Small intestine (tissue), 7 donors: ENCODE results near the gene ADAM30. TPM values are rescaled to one million over a fixed set of nuclear protein-coding genes. Genes with fewer than 3 reads are reported as not detected.
A peak's percentile ranks its signal among the peaks of the same experiment; 100 is the strongest.

Source experiments
- DNase-seq, 2 donors: peaks; one replicate each; pipeline versions ENCODE4 v3.0.0 to v3.0.0-alpha.2; 2013
- FAIRE-seq: peaks from 2 replicates; lab custom pipeline; 2012; peaks lifted over from hg19 to GRCh38; lab: Jason Lieb, UNC
- H3K27ac ChIP-seq, 3 donors: one replicate each; pipeline ENCODE4 v1.5.1; 2013; ENCODE audit warnings: low read length in 2 of 3, mild to moderate bottlenecking in 2 of 3, control low read depth in 1 of 3, inconsistent platforms in 1 of 3, low read depth in 1 of 3, moderate library complexity in 1 of 3
- H3K27me3 ChIP-seq, 3 donors: one replicate each; pipeline ENCODE4 v1.6.1; 2013; ENCODE audit warnings: low read length in 3 of 3, inconsistent platforms in 1 of 3; ENCODE audit not compliant: control insufficient read depth in 3 of 3, insufficient read depth in 3 of 3
- H3K36me3 ChIP-seq, 3 donors: one replicate each; pipeline ENCODE4 v1.6.1; 2013; ENCODE audit warnings: low read length in 3 of 3, inconsistent platforms in 1 of 3, low read depth in 1 of 3, mild to moderate bottlenecking in 1 of 3, moderate library complexity in 1 of 3; ENCODE audit not compliant: control insufficient read depth in 3 of 3, insufficient read depth in 2 of 3
- H3K4me1 ChIP-seq, 3 donors: one replicate each; pipeline ENCODE4 v1.6.1; 2013; ENCODE audit warnings: low read length in 2 of 3, inconsistent platforms in 1 of 3, low read depth in 1 of 3, mild to moderate bottlenecking in 1 of 3, moderate library complexity in 1 of 3; ENCODE audit not compliant: control insufficient read depth in 3 of 3, insufficient read depth in 2 of 3
- H3K4me3 ChIP-seq, 3 donors: one replicate each; pipeline ENCODE4 v1.5.1; 2013; ENCODE audit warnings: low read length in 3 of 3, control low read depth in 1 of 3, inconsistent platforms in 1 of 3, low read depth in 1 of 3, mild to moderate bottlenecking in 1 of 3, moderate library complexity in 1 of 3
- H3K9me3 ChIP-seq, 2 donors: one replicate each; pipeline ENCODE4 v1.6.1; 2013; ENCODE audit warnings: low read depth in 1 of 2, low read length in 1 of 2; ENCODE audit not compliant: control insufficient read depth in 2 of 2, insufficient read depth in 1 of 2
- WGBS, 3 donors: extraction: QIAGEN DNeasy Blood & Tissue Kit; methylation state at CpG; one replicate each; pipeline ENCODE4 v1.1.7; 2013; 5-methylcytosine and 5-hydroxymethylcytosine counted together
- polyA plus RNA-seq, 4 donors: library from polyadenylated mRNA; stranded (reverse) in 3 of 4; unstranded in 1 of 4; fragments of 200-250 nt in 3 of 4; fragments of 120-200 nt in 1 of 4; gene quantifications; one replicate each; pipeline versions ENCODE4 v1.2.1 to v1.2.3, GENCODE V29; 2013
- donor health status: healthy with polysubstance abuse.
- donor health status: control.
- donor health status: control.
- donor health status: Bipolar disorder and iron deficiency.
- donor health status: healthy.

ADAM30 gene
- polyA plus RNA-seq, 4 donors: not detected

DNA sequence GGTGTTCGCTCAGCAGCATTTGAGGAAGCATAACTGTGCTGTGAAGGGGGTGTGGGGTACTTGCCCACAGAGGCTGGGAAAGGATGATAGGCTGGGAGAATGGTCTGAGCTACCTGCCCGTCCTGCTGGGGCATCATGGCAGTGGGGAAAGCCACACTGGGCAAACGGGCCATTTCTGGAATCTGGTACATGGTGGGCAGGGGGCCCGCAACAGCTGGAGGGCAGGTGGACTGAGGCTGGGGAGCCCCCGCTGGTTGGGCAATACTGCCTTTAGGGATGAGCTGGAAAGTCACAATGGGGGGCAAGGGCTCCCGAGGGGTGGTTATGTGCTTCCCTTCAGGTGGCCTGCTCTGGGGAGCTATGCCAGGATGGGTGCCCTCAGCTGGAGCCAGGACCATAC, 19.2 kb upstream of the ADAM30 start:
- FAIRE-seq: no peak
- no peaks in the 10 kb centered on the region for H3K4me1 ChIP-seq
- peaks cover 5 to 35% (median 8%) of the 10 kb centered on the region in 3 donors for H3K36me3 ChIP-seq

DNA sequence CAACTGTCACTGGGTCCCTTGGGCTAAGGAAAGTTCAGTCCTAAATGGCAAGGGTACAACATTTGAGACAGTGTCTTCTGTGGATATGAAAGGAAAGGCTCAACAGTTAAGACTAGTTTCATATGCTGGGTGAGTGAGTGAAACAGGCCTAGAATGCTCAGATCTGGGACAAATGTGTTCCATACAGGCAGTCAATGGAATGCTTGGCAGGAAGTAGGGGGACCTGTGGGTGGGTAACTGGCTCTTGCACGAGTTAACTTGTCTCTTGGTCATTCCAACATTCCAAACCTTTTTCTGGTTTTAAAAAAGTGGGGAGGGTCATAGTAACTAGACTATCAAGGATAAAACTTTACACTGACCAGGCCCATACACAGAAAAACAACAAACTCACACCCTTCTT, 17.8 kb upstream of the ADAM30 start:
- H3K36me3 ChIP-seq: peaks cover 5 to 25% (median 5%) of the 10 kb centered on the region in 3 donors
- DNase-seq: no peak

More for the DNA sequence above, 19.2 kb upstream of the ADAM30 start:
- Histone ChIP-seq H3K27me3 (no peaks in the 10 kb centered on the region), H3K9me3 (no peaks in the 10 kb centered on the region), H3K4me3 (no peak overlapping the region), H3K27ac (no peak overlapping the region)
- no peak for DNase-seq
- 96% methylated on average over 6 of the region's 6 CpGs for WGBS, 3 donors

GRCh38 chr1:119912963-119913362, 16.6 kb upstream of the ADAM30 start:
- H3K4me1 ChIP-seq: no peaks in the 10 kb centered on the region
- H3K9me3 ChIP-seq: no peaks in the 10 kb centered on the region
- H3K27me3 ChIP-seq: no peaks in the 10 kb centered on the region
- peaks cover 2 to 22% (median 5%) of the 10 kb centered on the region in 3 donors for H3K36me3 ChIP-seq
- DNase-seq: no peak
- WGBS, 3 donors: 93 to 96% (median 94%) methylated on average over 3 of the region's 3 CpGs
- no peak for FAIRE-seq
- no peak overlapping the region for H3K27ac ChIP-seq
- no peak overlapping the region for H3K4me3 ChIP-seq

More for the DNA sequence above, 17.8 kb upstream of the ADAM30 start:
- Histone ChIP-seq H3K4me3 (no peak overlapping the region), H3K9me3 (no peaks in the 10 kb centered on the region), H3K27me3 (no peaks in the 10 kb centered on the region), H3K4me1 (no peaks in the 10 kb centered on the region), H3K27ac (no peak overlapping the region)
- no peak for FAIRE-seq
- 63 to 100% (median 79%) methylated on average over 1 of the region's 1 CpG for WGBS, 3 donors

DNA sequence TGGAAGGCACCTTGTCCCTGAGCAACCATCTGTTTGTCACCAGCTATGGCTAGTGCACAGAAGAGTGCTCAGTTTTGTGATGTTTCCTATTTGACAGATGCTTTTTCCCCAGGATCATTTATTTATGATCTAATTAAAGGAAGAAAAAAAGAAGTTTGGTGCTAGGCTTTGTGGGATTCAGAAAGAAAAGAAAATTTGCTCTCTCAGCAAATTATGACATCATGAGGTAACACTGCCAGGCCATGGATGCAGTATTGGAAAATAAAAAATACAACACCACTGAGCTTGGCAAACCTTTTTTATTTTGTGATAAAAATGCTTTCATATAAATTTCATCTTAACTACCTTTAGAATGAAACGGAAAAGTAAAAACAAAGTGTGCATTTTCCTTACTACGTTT, 15.5 kb upstream of the ADAM30 start:
- Histone ChIP-seq H3K27ac (no peak overlapping the region), H3K36me3 (peaks cover 2 to 19% (median 5%) of the 10 kb centered on the region in 3 donors), H3K9me3 (no peaks in the 10 kb centered on the region), H3K4me1 (peaks cover 0 to 2% (median 0%) of the 10 kb centered on the region in 3 donors), H3K27me3 (no peaks in the 10 kb centered on the region), H3K4me3 (no peak overlapping the region)
- 94 to 95% (median 94%) methylated on average over 2 of the region's 2 CpGs for WGBS, 3 donors
- FAIRE-seq: no peak
- DNase-seq: no peak

DNA sequence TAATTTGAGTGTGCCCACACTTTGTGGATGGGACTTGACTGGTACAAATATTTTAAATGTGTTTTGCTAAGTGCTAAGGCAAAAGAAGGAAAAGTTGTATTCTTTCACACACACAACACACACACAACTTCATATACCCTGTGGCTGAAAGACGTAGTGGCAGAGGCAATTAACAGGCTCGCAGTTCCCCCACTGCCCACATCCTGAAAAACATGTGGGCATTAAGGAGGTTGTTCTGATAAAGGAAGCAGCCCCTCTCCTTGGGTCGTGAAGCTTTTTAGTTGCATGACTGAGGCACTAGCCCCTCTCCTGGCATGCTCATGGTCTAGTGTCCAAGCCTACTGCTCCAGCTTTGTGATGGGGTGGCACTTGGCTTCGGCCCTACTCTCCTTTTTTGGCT, 14.3 kb upstream of the ADAM30 start:
- peaks cover 0 to 10% (median 2%) of the 10 kb centered on the region in 3 donors for H3K36me3 ChIP-seq
- no peak for FAIRE-seq

DNA sequence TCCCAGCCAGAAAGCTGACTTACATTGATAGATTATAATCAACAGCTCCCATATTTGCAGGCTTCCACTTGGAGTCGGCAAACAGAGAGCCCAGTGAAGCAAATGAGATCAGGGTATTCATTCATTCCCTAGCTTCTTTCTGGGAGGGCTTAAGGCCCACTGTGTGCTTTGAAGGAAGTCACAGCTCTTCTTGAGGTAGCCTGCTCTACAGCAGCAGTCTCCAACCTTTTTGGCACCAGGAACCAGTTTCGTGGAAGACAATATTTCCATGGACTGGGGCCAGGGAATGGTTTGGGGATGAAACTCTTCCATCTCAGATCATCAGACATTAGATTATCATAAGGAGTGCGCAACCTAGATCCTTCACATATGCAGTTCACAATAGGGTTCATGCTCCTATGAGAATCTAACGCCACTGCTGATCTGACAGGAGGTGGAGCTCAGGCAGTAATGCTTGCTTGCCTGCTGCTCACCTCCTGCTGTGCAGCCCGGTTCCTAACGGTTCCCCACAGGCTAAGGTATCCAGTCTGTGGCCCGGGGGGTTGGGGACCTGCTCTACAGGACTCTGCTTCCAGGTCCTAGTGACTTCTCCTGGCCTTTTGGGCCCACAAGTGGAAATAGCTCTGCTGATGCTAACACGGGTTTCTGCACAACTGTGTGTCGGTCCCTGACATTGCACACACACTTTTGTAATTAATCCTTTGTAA, 13.7 kb upstream of the ADAM30 start:
- no peaks in the 10 kb centered on the region for H3K9me3 ChIP-seq
- FAIRE-seq (no peak), DNase-seq (no peak)
- H3K27ac ChIP-seq: no peak overlapping the region
- H3K4me1 ChIP-seq: peaks cover 0 to 3% (median 2%) of the 10 kb centered on the region in 3 donors
- H3K4me3 ChIP-seq: no peak overlapping the region
- peaks cover 0 to 2% (median 0%) of the 10 kb centered on the region in 3 donors for H3K27me3 ChIP-seq
- peaks cover 0 to 4% (median 0%) of the 10 kb centered on the region in 3 donors for H3K36me3 ChIP-seq
- WGBS, 3 donors: 72 to 83% (median 81%) methylated on average over 9 of the region's 9 CpGs

More for the DNA sequence above, 14.3 kb upstream of the ADAM30 start:
- no peak for DNase-seq
- WGBS, 3 donors: 55 to 83% (median 74%) methylated on average over 4 of the region's 4 CpGs
- Histone ChIP-seq H3K4me1 (peaks cover 0 to 3% (median 2%) of the 10 kb centered on the region in 3 donors), H3K27ac (no peak overlapping the region), H3K9me3 (no peaks in the 10 kb centered on the region), H3K27me3 (peaks cover 0 to 2% (median 0%) of the 10 kb centered on the region in 3 donors), H3K4me3 (no peak overlapping the region)

GRCh38 chr1:119908661-119909060, 12.3 kb upstream of the ADAM30 start:
- Histone ChIP-seq H3K27me3 (peaks cover 0 to 2% (median 0%) of the 10 kb centered on the region in 3 donors), H3K9me3 (no peaks in the 10 kb centered on the region), H3K36me3 (peaks cover 0 to 4% (median 0%) of the 10 kb centered on the region in 3 donors), H3K4me3 (no peak overlapping the region), H3K27ac (no peak overlapping the region), H3K4me1 (peaks cover 0 to 3% (median 2%) of the 10 kb centered on the region in 3 donors)
- FAIRE-seq (no peak), DNase-seq (no peak)
- 90 to 92% (median 90%) methylated on average over 3 of the region's 3 CpGs for WGBS, 3 donors

- peaks cover 0 to 2% (median 0%) of the 10 kb centered on the region in 3 donors for H3K27me3 ChIP-seq
- H3K9me3 ChIP-seq: no peaks in the 10 kb centered on the region
- H3K36me3 ChIP-seq: peaks cover 0 to 4% (median 0%) of the 10 kb centered on the region in 3 donors
- peak; percentile 57 to 84 for DNase-seq
- WGBS, 3 donors: 27 to 76% (median 42%) methylated on average over 4 of the region's 4 CpGs
- H3K4me3 ChIP-seq: no peak overlapping the region
- no peak overlapping the region for H3K27ac ChIP-seq
- peaks cover 0 to 3% (median 2%) of the 10 kb centered on the region in 3 donors for H3K4me1 ChIP-seq
- no peak for FAIRE-seq
These were observed 10.8 kb upstream of the ADAM30 start for GRCh38 chr1:119906927-119907652.
